HepG2 (cell line): ENCODE results near the gene RUBCNL.

Experiments used
- JARID2 ChIP-seq: sonication (generic); formaldehyde crosslinking; IDR thresholded peaks from 2 replicates; pipeline ENCODE4 v1.8.1; 2023; ENCODE audit warnings: missing genetic modification reagents, inconsistent platforms; ENCODE audit not compliant: insufficient replicate concordance
- ZFP82 ChIP-seq: sonication (generic); formaldehyde crosslinking; IDR thresholded peaks from 2 replicates; pipeline ENCODE4 v1.5.1; 2020; ENCODE audit warnings: mild to moderate bottlenecking, missing genetic modification reagents, borderline replicate concordance
- ZNF354B ChIP-seq: sonication (generic); formaldehyde crosslinking; IDR thresholded peaks from 2 replicates; pipeline ENCODE4 v1.8.0; 2022; ENCODE audit warnings: mild to moderate bottlenecking, missing genetic modification reagents
- ZNF501 ChIP-seq: sonication (generic); formaldehyde crosslinking; IDR thresholded peaks from 2 replicates; pipeline ENCODE4 v1.5.1; 2020; ENCODE audit warnings: mild to moderate bottlenecking, moderate library complexity, missing genetic modification reagents

DNA sequence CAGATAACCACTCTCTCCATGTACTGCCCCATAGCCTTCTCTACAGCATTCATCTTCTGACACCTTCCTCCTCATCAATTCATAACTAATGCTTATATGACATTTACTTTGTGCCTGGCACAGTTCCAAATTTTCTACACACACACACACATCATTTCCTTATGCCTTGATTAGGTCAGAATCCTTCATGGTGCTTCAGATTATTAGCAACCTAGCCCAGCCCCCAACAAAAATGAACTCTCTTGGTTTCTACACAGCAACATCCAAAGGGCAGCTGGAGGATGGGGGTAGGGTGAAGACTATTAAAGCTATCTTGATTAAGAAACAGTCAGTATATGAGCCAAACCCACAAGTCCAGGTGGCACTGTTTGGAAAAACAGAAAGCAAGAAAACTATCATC is 3.7 kb downstream of the RUBCNL start:
- no peak for TF ChIP-seq ZFP82 (CRISPR knock-in tag)
- no peak for TF ChIP-seq ZNF501 (CRISPR knock-in tag)
- no peak for TF ChIP-seq ZNF354B (CRISPR knock-in tag)
- no peak for TF ChIP-seq JARID2 (CRISPR knock-in tag)
